GM10847 (cell line): Measurements from ENCODE around the gene C10orf53.

Experiments
- POLR2A ChIP-seq: IDR thresholded peaks from 2 replicates; pipeline ENCODE4 v1.6.1; 2011; ENCODE audit not compliant: insufficient read length; ENCODE audit errors: extremely low read depth

The C10orf53 gene

GRCh38 chr10:49738616-49739360, 59.3 kb downstream of the C10orf53 start:
- TF ChIP-seq POLR2A, result no peak

- no peak for TF ChIP-seq POLR2A
Observed at GRCh38 chr10:49739426-49739825, 60.0 kb downstream of the C10orf53 start.

- no peak for TF ChIP-seq POLR2A
Observed at GRCh38 chr10:49740346-49741107, 61.1 kb downstream of the C10orf53 start.

DNA sequence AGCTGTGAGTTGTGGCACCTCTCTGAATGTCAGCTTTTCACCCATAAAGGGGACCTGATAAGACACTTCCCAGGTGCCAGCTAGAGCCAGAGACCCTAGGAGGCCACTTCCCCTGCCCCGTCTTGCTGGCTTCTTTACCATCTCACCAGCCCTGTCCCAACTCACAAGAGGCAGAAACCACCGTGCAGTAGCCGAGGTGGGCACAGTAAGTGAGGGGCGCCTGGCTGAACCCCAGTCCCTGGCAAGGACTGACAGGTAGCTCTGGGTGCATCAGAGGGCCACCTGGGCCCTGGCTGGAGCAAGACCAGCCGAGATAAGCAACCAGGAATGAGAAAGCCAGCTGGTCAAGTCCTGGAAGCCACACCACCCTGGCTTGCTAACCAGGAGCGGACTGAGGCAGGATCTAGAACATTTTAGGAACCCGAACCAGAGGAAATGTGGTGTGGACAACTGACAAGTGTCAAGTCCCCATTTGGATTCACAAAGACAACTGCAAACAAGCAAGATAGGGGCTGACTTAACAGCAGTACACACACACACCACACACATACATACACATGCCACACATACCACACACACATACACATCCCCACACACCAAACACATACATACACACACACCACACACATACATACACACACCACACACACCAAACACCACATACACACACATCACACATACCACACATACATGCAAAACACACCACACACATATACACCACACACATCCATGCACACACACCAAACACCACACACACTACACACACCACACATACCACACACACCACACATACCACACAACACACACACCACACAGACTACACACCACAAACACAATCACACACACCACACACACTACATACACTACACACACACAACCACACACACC, 61.9 kb downstream of the C10orf53 start:
- TF ChIP-seq POLR2A, result no peak

DNA sequence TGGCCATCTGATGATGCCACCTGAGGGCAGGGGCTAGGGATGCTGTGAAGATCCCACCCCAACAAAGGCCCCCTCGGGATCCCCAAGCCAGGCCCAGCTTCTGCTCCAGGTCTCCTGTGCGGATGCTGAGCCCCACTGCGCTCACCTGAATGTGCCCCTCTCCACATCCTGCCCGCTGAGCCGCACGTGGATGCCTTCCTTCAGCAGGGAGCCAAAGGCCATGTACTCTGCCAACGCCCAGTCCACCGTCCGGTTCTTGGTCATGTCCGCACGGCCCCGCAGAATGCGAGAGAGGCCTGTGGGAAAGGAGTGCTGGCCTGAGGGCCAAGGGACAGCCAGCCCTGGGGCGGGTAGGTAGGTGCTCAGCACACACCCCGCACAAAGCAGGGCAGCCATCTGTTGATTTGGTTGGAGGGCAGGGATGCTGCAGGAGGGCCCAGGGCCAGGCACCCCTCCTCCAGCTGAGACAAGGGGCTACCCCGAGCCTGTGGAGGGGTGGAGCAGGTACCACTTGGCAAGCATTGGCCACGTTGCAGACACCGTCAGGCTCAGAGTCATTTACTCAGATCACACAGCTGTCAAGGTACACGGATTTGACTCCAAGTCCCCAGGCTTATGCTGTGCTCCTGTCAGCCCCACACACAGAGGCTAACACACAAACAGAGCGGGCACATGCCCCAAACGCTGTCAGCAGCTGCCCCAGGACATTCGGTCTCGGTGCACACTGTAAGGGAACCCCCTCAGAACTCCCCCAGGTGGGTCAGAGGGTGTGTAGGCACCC, 63.4 kb downstream of the C10orf53 start:
- no peak for TF ChIP-seq POLR2A

GRCh38 chr10:49743464-49744075, 64.1 kb downstream of the C10orf53 start:
- no peak for TF ChIP-seq POLR2A

DNA sequence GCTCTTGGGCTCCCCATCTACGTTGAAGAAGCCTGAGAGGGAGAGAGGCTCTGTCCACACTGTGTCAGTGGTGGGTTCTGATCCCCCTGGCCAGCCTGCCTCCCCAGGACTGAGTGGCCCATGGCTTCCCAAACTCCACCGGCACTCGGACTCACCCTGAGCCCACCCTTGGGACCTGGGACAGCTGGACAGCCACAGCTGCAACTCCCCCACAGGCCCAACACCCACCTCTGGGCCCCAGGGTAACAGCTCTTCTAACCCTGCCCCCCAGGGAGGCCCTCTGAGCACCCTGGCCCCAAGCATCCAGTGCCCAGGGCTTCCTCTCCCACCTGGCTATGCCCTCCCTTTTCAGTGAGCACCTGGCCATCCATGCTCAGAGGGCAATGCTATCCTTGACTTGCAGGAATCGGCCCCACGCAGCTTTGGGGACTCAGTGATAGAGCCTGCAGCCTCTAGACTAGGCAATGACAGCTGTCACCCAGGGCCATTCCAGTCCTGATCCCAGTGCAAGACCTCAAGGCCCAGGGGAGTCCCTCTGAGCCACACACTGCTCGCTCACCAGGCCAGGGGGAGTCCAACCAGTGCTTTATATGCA, 64.7 kb downstream of the C10orf53 start:
- TF ChIP-seq POLR2A, result no peak

GRCh38 chr10:49744924-49745605, 65.6 kb downstream of the C10orf53 start:
- no peak for TF ChIP-seq POLR2A

GRCh38 chr10:49745756-49746155, 66.3 kb downstream of the C10orf53 start:
- no peak for TF ChIP-seq POLR2A

GRCh38 chr10:49746626-49747302, 67.3 kb downstream of the C10orf53 start:
- TF ChIP-seq POLR2A, result no peak
